Lower leg skin (tissue), 4 donors: Measurements from ENCODE around the gene ATP6V1F. TPM values are rescaled to one million over a fixed set of nuclear protein-coding genes. Genes with fewer than 3 reads are reported as not detected.
"Not testable (repeated sequence)": the region's sequence is repeated elsewhere in the genome, so short reads cannot be mapped to it uniquely, and the experiment has no call there.

ENCODE experiments used
- DNase-seq, 2 donors: peaks; one replicate each; pipeline ENCODE4 v3.0.0-alpha.2; 2019; ENCODE audit warnings: low spot score in 2 of 2
- H3K4me3 ChIP-seq: fragments of 200-600 bp; sonication (generic); 2 replicates; pipeline ENCODE4 v1.5.1; 2017; ENCODE audit warnings: mild to moderate bottlenecking, low read depth; ENCODE audit not compliant: poor library complexity, severe bottlenecking
- POLR2A ChIP-seq, 2 donors: fragments of 450-650 bp; IDR thresholded peaks; one replicate each; pipeline ENCODE4 v1.6.1; 2016 to 2017; ENCODE audit warnings: antibody characterized with exemption in 2 of 2, mild to moderate bottlenecking in 1 of 2, moderate library complexity in 1 of 2
- WGBS, 2 donors: methylation state at CpG; one replicate each; pipeline ENCODE4 v1.1.5; 2018; 5-methylcytosine and 5-hydroxymethylcytosine counted together
- intact Hi-C: fragments of 100-400 bp; cut with DNase I; formaldehyde crosslinking; loops from one replicate; pipeline ENCODE4 v1.15.0; 2023; ENCODE audit warnings: low total_unique reads
- total RNA-seq, 4 donors: library from RNA; depleted of rRNA; stranded (reverse); fragments of >200 nt; gene quantifications; one replicate each; pipeline ENCODE4 v1.1.0, GENCODE V29; 2016
- TF ChIP-seq, protein P1 (sequence below), 3 donors: fragments of 450-650 bp; IDR thresholded peaks; one replicate each; pipeline ENCODE4 v1.5.1; 2016; ENCODE audit warnings: antibody characterized with exemption in 3 of 3, mild to moderate bottlenecking in 3 of 3, moderate library complexity in 2 of 3

ATP6V1F gene
- total RNA-seq, 4 donors from 2014 or later, result 71.3 to 165 (median 137) TPM

- peak in 1 of 2 donors; percentile 85 for DNase-seq
- 56 to 61% methylated on average over 8 of the region's 8 CpGs for WGBS, 2 donors
- intact Hi-C loops, result loop anchor here (10.0 kb wide), 1 partner anchor 183 kb away; no protein-coding TSS in a partner anchor
- TF ChIP-seq, protein P1, sequence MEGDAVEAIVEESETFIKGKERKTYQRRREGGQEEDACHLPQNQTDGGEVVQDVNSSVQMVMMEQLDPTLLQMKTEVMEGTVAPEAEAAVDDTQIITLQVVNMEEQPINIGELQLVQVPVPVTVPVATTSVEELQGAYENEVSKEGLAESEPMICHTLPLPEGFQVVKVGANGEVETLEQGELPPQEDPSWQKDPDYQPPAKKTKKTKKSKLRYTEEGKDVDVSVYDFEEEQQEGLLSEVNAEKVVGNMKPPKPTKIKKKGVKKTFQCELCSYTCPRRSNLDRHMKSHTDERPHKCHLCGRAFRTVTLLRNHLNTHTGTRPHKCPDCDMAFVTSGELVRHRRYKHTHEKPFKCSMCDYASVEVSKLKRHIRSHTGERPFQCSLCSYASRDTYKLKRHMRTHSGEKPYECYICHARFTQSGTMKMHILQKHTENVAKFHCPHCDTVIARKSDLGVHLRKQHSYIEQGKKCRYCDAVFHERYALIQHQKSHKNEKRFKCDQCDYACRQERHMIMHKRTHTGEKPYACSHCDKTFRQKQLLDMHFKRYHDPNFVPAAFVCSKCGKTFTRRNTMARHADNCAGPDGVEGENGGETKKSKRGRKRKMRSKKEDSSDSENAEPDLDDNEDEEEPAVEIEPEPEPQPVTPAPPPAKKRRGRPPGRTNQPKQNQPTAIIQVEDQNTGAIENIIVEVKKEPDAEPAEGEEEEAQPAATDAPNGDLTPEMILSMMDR (IDR thresholded peaks at IDR 0.05), result no peak
- TF ChIP-seq POLR2A (IDR thresholded peaks at IDR 0.05), result no peak
- no peak overlapping the region for H3K4me3 ChIP-seq
These were observed 48.9 kb downstream of the ATP6V1F start for GRCh38 chr7:128911423-128912031.

DNA sequence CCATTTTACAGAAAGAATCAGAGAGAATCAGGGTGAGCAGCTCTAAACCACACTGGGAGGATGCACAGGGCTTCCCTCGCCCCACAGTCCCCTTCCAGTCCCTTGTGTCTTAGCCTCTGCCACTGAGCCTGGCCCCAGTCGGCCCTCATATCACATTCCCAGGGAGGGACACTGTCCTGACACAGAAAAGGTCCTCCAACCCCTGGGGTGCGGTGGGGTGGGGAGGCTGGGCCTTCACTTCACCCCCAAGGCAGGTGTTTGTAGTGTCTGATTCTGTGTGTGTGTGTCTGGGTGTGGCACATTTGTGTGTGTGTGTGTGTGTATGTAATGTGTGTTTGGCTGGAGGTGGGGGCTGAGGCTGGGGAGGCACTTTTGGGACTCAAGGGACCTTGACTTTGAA lies 49.6 kb downstream of the ATP6V1F start:
- no peak overlapping the region for H3K4me3 ChIP-seq
- intact Hi-C loops, result loop anchor here (10.0 kb wide), 1 partner anchor 183 kb away; no protein-coding TSS in a partner anchor
- TF ChIP-seq POLR2A (IDR thresholded peaks at IDR 0.05), result no peak
- TF ChIP-seq, protein P1 (IDR thresholded peaks at IDR 0.05), result no peak
- WGBS, 2 donors, result 89 to 96% methylated on average over 3 of the region's 3 CpGs
- DNase-seq, result peak in 1 of 2 donors; percentile 69

DNA sequence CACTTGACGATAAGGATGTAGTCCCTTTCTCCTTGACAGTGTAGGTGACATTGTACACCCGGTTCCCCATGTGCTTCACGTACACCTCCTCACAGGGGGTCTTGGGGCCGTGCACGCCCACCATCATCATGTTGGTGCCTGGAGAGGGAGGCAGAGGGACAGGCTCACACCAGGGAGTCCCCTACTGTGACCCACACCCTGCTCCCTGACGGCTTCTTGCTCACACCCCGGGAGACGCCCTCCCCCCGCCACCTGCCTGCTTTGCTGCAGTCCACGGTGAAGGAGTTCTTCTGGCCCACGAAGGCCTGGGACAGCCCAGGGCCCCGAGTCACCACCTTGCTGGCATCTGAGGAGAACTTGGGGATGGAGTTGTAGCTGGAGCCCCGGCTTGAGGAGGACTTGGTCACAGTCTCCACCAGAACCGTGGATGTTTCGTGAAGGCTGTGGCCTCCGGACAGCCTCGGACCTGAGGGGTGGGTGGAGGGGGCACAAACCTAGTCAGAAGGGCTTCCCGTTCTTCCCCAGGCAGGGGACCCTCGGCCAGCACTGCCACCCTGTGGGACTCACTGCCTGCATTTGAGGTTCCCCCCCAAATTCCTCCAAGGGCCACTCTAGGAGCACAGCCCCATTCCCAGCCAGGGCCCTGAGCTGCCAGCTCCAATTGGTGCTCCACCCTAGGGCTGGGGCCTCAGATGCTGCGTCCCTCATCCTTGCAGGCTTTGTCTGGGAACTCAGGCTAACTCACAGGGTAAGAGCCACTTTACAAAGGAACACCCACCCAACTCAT lies 50.2 kb downstream of the ATP6V1F start:
- 83 to 100% methylated on average over 2 to 3 of the region's 20 CpGs for WGBS, 2 donors
- intact Hi-C loops, result loop anchor here (10.0 kb wide), 1 partner anchor 182 kb away; no protein-coding TSS in a partner anchor
- DNase-seq, result peak in 1 of 2 donors; percentile 72
- H3K4me3 ChIP-seq, result not testable (repeated sequence)

DNA sequence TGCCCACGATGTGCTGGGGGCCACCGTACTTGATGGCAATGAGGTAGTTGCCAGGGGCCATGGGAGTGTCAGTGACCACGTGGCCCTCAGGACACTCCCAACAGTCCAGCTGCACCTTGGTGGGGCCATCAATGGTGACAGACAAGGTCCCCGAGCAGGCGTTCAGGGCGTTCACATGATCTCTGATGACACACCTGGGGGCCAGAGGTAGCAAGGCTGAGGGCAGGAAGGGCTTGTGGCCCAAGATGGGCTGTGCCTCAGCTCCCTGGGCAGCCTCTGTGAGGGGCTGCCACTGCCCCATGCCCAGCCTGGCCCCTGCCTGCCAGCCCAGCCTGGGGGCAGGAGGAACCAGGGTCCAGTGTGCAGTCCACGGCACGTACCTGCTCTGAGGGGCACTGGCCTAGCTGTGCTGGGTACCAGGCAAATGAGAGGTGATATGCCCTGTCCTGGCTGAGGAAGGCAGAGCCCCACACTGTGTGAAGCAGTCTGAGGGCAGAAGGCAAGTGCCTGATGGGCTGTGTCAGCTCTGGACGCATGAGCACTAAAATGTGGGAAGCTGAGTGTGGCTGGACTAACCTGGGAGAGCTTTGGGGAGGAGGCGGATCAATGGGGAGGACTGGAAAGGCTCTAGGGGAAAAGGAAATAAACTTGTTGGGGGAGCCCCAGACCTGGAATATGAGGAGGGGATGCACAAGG lies 51.4 kb downstream of the ATP6V1F start:
- intact Hi-C loops, result loop anchor here (10.0 kb wide), 1 partner anchor 181 kb away; no protein-coding TSS in a partner anchor
- no peak overlapping the region for H3K4me3 ChIP-seq
- TF ChIP-seq, protein P1 (IDR thresholded peaks at IDR 0.05), result no peak
- no peak for TF ChIP-seq POLR2A (IDR thresholded peaks at IDR 0.05)
- 84 to 100% methylated on average over 2 to 8 of the region's 10 CpGs for WGBS, 2 donors
- DNase-seq, result peak in 1 of 2 donors; percentile 63

- no peak overlapping the region for H3K4me3 ChIP-seq
- intact Hi-C loops, result loop anchor here (10.0 kb wide), 1 partner anchor 180 kb away; no protein-coding TSS in a partner anchor
- WGBS, 2 donors, result 46 to 50% methylated on average over 11 of the region's 11 CpGs
- no peak for TF ChIP-seq POLR2A (IDR thresholded peaks at IDR 0.05)
- TF ChIP-seq, protein P1 (IDR thresholded peaks at IDR 0.05), result no peak
- peak in 1 of 2 donors; percentile 82 for DNase-seq
These were observed 52.0 kb downstream of the ATP6V1F start for GRCh38 chr7:128914566-128915151.
